ENCODE results near the gene TEX38. TPM values are rescaled to one million over a fixed set of nuclear protein-coding genes. Genes with fewer than 3 reads are reported as not detected.
"Not testable (repeated sequence)": the region's sequence is repeated elsewhere in the genome, so short reads cannot be mapped to it uniquely, and the experiment has no call there.

TEX38 gene
- polyA plus RNA-seq, 1 donor = 0.09 TPM

DNA sequence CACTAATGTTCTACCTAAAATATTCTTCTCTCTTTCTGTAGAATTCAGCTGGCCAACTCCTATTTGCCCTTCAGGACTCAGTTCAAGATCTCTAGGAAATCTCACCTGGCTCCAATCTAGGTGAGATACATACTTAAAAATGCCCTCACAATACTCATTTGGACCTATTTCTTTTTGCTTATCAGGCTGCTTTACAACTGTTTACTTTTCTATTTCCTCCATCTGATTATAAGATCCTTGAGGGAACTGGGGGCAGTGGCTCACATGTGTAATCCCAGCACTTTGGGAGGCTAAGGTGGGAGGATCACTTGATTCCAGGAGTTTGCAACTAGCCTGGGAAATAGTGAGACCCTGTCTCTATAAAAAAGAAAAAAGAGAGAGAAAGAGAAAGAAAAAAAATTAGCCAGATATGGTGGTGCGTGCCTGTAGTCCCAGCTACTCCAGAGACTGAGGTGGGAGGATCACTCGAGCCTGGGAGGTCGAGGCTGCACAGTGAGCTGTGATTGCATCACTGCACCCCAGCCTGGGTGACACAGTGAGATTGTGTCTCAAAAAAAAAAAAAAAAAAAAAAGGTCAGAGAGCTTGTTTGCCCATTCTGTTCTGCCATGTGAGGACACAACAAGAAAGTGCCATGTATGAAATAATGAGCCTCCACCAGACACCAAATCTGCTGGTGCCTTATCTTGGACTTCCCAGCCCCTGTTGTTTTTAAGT, 32.4 kb downstream of the TEX38 start:
- no peak for DNase-seq
- no peaks in the 10 kb centered on the region for H3K27me3 ChIP-seq (ENCODE audit: control insufficient read depth, insufficient read depth, low read length)
- no peaks in the 10 kb centered on the region for H3K4me1 ChIP-seq (ENCODE audit: control insufficient read depth, insufficient read depth, low read length)
- no CpG with 5 or more reads among the region's 3 CpGs for WGBS (ENCODE audit: insufficient coverage, low lambda C conversion rate)
- peaks cover 51% of the 10 kb centered on the region for H3K36me3 ChIP-seq (ENCODE audit: control insufficient read depth, insufficient read depth, low read length)
- no peaks in the 10 kb centered on the region for H3K9me3 ChIP-seq (ENCODE audit: control insufficient read depth, low read depth, low read length)
- H3K4me3 ChIP-seq (ENCODE audit: low read length) = no peak overlapping the region
- no peak overlapping the region for H3K27ac ChIP-seq (ENCODE audit: low read length)

DNA sequence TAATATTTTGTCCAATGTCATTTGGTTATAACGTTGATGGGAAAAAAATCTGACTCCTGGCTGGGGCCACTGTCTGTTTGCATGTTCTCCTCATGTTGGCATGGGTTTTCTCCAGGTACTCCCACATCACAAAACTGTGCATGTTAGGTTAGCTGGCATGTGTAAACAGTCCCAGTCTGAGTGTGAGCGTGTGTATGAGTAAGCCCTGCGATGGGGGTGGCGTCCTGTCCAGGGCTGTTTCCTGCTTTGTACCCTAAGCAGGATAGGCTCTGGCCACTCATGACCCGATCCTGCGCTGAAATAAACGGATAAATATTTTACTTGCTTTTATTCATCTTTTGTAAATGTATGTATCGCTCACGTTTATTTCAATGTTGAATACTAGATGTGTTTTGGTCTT, 33.8 kb downstream of the TEX38 start:
- Histone ChIP-seq H3K9me3 (ENCODE audit: control insufficient read depth, low read depth, low read length) (no peaks in the 10 kb centered on the region), H3K27ac (ENCODE audit: low read length) (no peak overlapping the region), H3K4me3 (ENCODE audit: low read length) (no peak overlapping the region), H3K4me1 (ENCODE audit: control insufficient read depth, insufficient read depth, low read length) (no peaks in the 10 kb centered on the region), H3K36me3 (ENCODE audit: control insufficient read depth, insufficient read depth, low read length) (peaks cover 52% of the 10 kb centered on the region), H3K27me3 (ENCODE audit: control insufficient read depth, insufficient read depth, low read length) (no peaks in the 10 kb centered on the region)
- no CpG with 5 or more reads among the region's 9 CpGs for WGBS (ENCODE audit: insufficient coverage, low lambda C conversion rate)
- DNase-seq = no peak

DNA sequence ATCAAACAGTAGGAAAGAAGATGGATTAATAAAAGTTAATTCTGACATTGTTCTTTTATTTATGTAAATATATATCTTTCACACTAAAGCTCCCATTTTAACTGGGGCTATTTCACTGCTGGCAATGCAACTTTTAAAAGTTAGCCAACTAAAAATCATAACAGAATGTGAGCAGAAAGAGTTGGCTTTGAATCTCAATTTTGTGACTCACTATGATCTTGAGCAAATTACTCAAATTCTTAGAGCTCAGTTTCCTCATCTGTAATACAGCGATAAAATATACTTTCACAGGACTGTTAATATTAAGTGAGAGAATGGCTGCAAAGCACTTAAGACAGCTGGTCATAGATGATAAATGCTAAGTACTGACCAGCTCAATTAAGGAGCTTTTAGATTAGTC, 36.5 kb downstream of the TEX38 start:
- DNase-seq = no peak
- no peaks in the 10 kb centered on the region for H3K27me3 ChIP-seq (ENCODE audit: control insufficient read depth, insufficient read depth, low read length)
- H3K4me1 ChIP-seq (ENCODE audit: control insufficient read depth, insufficient read depth, low read length) = peaks cover 5% of the 10 kb centered on the region
- WGBS (ENCODE audit: insufficient coverage, low lambda C conversion rate) = no CpG with 5 or more reads among the region's 1 CpG
- no peak overlapping the region for H3K4me3 ChIP-seq (ENCODE audit: low read length)
- H3K9me3 ChIP-seq (ENCODE audit: control insufficient read depth, low read depth, low read length) = no peaks in the 10 kb centered on the region
- peaks cover 49% of the 10 kb centered on the region for H3K36me3 ChIP-seq (ENCODE audit: control insufficient read depth, insufficient read depth, low read length)
- H3K27ac ChIP-seq (ENCODE audit: low read length) = no peak overlapping the region

DNA sequence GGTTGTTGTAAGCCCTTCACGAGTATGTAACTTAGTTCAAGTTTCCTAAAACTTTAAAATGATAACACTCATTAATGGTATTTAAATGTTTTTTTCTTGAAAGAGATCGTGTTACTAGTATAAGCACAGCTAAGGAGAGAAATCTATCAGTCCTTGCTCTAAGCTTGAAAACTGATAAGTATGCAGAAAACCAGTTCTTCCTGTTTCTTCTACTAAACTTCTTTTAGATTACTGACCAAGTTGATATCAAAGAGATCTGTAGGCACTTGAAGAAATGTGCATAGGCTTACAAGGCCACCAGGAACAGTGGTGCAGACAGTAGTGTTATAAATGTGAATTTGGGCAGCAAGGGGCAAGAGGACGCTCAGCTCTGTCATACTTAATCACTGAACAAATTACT, 43.3 kb downstream of the TEX38 start:
- no peak for DNase-seq
- H3K4me1 ChIP-seq (ENCODE audit: control insufficient read depth, insufficient read depth, low read length) = peaks cover 23% of the 10 kb centered on the region
- H3K36me3 ChIP-seq (ENCODE audit: control insufficient read depth, insufficient read depth, low read length) = peaks cover 26% of the 10 kb centered on the region
- no peak overlapping the region for H3K4me3 ChIP-seq (ENCODE audit: low read length)
- H3K27me3 ChIP-seq (ENCODE audit: control insufficient read depth, insufficient read depth, low read length) = no peaks in the 10 kb centered on the region
- no peak overlapping the region for H3K27ac ChIP-seq (ENCODE audit: low read length)
- WGBS (ENCODE audit: insufficient coverage, low lambda C conversion rate) = 29% methylated on average over 1 of the region's 3 CpGs
- no peaks in the 10 kb centered on the region for H3K9me3 ChIP-seq (ENCODE audit: control insufficient read depth, low read depth, low read length)

DNA sequence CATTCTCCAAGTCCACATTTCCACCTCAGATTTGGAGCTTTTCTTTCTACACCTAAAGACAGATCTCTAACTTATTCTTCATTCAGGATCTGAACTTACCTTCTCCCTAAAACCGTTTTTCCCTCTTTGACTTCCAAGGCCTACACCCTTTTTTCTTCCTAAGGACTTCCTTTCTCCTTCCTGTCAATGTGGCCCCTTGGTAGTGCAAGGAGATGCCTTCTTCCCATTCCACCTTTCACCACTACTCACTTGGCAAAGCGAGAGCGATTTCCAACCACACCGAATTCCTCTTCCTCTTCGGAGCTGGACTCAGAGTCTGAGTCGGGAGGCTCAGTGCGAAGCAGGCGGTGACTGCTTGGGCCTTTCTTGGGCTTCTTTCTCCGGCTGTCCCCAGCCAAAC, 46.0 kb downstream of the TEX38 start:
- peaks cover 18% of the 10 kb centered on the region for H3K4me1 ChIP-seq (ENCODE audit: control insufficient read depth, insufficient read depth, low read length)
- no peaks in the 10 kb centered on the region for H3K9me3 ChIP-seq (ENCODE audit: control insufficient read depth, low read depth, low read length)
- peaks cover 20% of the 10 kb centered on the region for H3K36me3 ChIP-seq (ENCODE audit: control insufficient read depth, insufficient read depth, low read length)
- peak overlapping the region; percentile 99 for H3K4me3 ChIP-seq (ENCODE audit: low read length)
- no peak overlapping the region for H3K27ac ChIP-seq (ENCODE audit: low read length)
- no peaks in the 10 kb centered on the region for H3K27me3 ChIP-seq (ENCODE audit: control insufficient read depth, insufficient read depth, low read length)
- no peak for DNase-seq
- 80% methylated on average over 1 of the region's 9 CpGs for WGBS (ENCODE audit: insufficient coverage, low lambda C conversion rate)

DNA sequence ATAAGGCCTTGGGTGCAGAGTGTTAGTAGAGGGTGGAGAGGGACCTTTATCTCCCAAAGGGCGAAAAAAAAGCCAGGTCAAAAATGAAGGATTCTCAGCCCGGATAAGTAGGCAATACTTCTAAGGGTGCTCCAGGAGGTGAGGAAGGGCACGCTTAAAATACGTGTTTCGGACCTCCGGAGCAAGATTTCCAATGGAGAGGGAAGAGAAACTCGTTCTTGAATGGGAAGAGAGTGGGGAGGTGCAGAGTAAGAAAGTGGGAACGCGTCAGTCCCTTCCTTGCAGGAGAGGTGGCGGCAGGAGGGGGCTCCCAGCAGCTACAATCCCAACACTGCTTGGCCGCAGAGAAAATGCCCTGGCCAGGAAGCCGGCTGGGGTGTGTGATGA, 46.7 kb downstream of the TEX38 start:
- Histone ChIP-seq H3K9me3 (ENCODE audit: control insufficient read depth, low read depth, low read length) (no peaks in the 10 kb centered on the region), H3K4me3 (ENCODE audit: low read length) (peak overlapping the region; percentile 99), H3K27ac (ENCODE audit: low read length) (peak overlapping the region; percentile 18), H3K36me3 (ENCODE audit: control insufficient read depth, insufficient read depth, low read length) (peaks cover 15% of the 10 kb centered on the region), H3K27me3 (ENCODE audit: control insufficient read depth, insufficient read depth, low read length) (no peaks in the 10 kb centered on the region), H3K4me1 (ENCODE audit: control insufficient read depth, insufficient read depth, low read length) (peaks cover 18% of the 10 kb centered on the region)
- WGBS (ENCODE audit: insufficient coverage, low lambda C conversion rate) = no CpG with 5 or more reads among the region's 12 CpGs
- DNase-seq = no peak

DNA sequence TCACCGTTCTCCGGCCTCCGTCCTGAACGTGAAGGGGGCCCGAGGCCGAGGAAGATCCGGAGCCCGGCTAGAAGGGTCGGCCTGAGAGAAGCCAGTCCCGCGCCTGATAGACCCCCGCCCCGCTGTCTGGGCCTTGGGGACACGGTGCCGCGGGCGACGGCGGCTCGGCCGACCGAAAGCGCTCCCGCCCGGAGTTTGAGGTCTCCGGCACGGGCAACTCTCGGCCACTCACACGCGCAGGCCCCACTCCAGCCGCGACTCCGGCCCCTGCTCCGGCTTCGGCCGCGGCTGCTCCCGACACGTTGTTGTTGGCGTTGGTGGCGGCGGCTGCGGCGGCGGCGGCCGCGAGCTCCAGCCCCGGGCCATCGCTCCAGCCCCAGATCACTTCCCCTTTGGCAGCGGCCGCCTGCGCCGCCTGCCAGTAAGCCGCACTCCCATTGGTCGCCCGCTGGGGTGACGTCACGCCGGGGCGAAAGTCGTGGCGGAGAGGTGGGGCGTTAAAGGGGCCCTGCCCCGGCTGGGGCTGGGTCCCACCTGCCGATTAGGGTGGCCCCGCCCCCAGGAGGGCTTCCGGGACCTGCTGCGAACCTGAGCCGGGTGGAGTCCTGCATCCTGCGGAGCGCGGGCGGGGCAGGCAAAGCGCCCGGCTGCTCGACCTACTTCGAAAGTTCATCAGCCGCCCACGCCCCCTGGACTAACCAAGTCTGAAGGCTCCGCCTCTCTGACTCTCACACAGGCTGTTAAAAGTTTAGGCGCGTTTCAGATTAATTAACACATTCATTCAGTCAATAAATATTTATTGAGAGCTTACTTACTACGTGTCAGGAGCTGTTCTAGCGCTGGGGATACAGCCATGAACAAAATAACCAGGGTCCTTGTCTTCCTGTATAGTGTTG, 47.3 kb downstream of the TEX38 start, which contains the start of gene EFCAB14:
Gene EFCAB14, minus strand, starts transcription at position 388 of the 896 bp plus-strand sequence. CDS start 1,027 bp downstream, outside the sequence.
- H3K36me3 ChIP-seq (ENCODE audit: control insufficient read depth, insufficient read depth, low read length) = peaks cover 12% of the 10 kb centered on the region
- H3K27ac ChIP-seq (ENCODE audit: low read length) = peak within 1 kb of the TSS; percentile 71
- H3K4me1 ChIP-seq (ENCODE audit: control insufficient read depth, insufficient read depth, low read length) = peaks cover 18% of the 10 kb centered on the region
- H3K4me3 ChIP-seq (ENCODE audit: low read length) = peak within 1 kb of the TSS; percentile 99
- DNase-seq = peak; percentile 97 to 99
- WGBS (ENCODE audit: insufficient coverage, low lambda C conversion rate) = no CpG with 5 or more reads among the region's 85 CpGs
- H3K27me3 ChIP-seq (ENCODE audit: control insufficient read depth, insufficient read depth, low read length) = no peaks in the 10 kb centered on the region
- no peaks in the 10 kb centered on the region for H3K9me3 ChIP-seq (ENCODE audit: control insufficient read depth, low read depth, low read length)

DNA sequence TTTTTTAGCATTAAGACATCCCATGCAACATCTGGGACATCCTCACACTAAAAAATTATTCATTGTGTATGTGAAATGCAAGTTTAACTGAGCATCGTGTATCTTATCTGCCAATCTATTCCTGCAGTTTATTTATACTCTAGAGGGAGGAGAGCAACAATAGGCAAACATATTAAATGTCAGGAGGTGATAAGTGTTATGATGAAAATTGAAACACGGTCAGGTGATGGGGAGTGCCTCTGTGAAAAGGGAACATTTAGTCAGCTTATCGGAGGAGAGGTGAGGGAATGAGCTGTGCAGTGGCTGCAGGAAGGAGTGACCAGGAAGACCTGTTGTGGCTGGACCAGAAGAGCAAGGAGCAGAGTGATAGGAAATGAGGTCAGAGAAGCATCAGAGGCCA, 48.0 kb downstream of the TEX38 start:
- Histone ChIP-seq H3K36me3 (ENCODE audit: control insufficient read depth, insufficient read depth, low read length) (peaks cover 8% of the 10 kb centered on the region), H3K4me3 (ENCODE audit: low read length) (peak overlapping the region; percentile 99), H3K27me3 (ENCODE audit: control insufficient read depth, insufficient read depth, low read length) (no peaks in the 10 kb centered on the region), H3K27ac (ENCODE audit: low read length) (peak overlapping the region; percentile 71), H3K9me3 (ENCODE audit: control insufficient read depth, low read depth, low read length) (no peaks in the 10 kb centered on the region), H3K4me1 (ENCODE audit: control insufficient read depth, insufficient read depth, low read length) (peaks cover 18% of the 10 kb centered on the region)
- no CpG with 5 or more reads among the region's 3 CpGs for WGBS (ENCODE audit: insufficient coverage, low lambda C conversion rate)
- DNase-seq = peak in 1 of 2 donors; percentile 55

DNA sequence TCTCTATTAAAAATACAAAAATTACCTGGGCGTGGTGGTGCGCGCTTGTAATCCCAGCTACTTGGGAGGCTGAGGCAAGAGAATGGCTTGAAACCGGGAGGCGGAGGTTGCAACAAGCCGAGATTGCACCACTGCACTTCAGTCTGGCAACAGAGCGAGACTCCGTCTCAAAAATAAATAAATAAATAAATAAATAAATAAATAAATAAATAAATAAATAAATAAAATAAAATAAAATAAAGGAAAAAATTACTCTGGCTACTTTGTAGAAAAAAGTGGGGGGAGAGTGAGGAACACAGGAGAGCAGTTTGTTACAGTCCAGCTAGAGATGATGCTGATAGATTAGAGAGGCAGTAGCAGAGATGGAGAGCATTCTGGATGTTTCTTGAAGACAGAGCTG, 48.7 kb downstream of the TEX38 start:
- H3K27ac ChIP-seq (ENCODE audit: low read length); DNase-seq; H3K27me3 ChIP-seq (ENCODE audit: control insufficient read depth, insufficient read depth, low read length); H3K36me3 ChIP-seq (ENCODE audit: control insufficient read depth, insufficient read depth, low read length); H3K9me3 ChIP-seq (ENCODE audit: control insufficient read depth, low read depth, low read length); H3K4me3 ChIP-seq (ENCODE audit: low read length): not testable (repeated sequence)
- WGBS (ENCODE audit: insufficient coverage, low lambda C conversion rate) = no CpG with 5 or more reads among the region's 8 CpGs
- H3K4me1 ChIP-seq (ENCODE audit: control insufficient read depth, insufficient read depth, low read length) = peaks cover 18% of the 10 kb centered on the region

DNA sequence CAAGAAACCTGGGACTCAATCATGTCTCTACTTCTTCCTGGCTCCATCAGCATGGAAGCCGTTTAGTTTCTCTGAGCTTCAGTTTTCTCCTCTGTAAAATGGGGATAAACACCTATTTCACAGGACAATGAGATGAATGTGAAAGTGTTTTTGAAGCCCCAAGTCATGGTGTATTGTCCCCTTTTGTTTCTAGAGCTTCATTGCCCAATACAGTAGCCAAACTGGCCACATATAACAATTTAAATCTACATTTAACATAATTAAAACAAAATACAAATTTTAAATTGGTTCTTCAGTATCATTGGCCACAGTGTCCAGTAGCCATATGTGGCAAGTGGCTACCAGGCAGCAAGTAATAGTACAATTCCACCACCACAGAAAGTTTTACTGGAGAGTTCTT, 49.5 kb downstream of the TEX38 start:
- no CpG with 5 or more reads among the region's 1 CpG for whole genome bisulfite sequencing (ENCODE audit: insufficient coverage, low lambda C conversion rate)
- Histone ChIP-seq H3K4me3 (ENCODE audit: low read length) (no peak overlapping the region), H3K36me3 (ENCODE audit: control insufficient read depth, insufficient read depth, low read length) (no peaks in the 10 kb centered on the region), H3K9me3 (ENCODE audit: control insufficient read depth, low read depth, low read length) (no peaks in the 10 kb centered on the region), H3K27me3 (ENCODE audit: control insufficient read depth, insufficient read depth, low read length) (no peaks in the 10 kb centered on the region), H3K4me1 (ENCODE audit: control insufficient read depth, insufficient read depth, low read length) (peaks cover 18% of the 10 kb centered on the region), H3K27ac (ENCODE audit: low read length) (no peak overlapping the region)
- DNase-seq = no peak
